Large intestine (tissue), 3 donors: ENCODE measurements around the gene IGF1R. TPM values are rescaled to one million over a fixed set of nuclear protein-coding genes. Genes with fewer than 3 reads are reported as not detected.

ENCODE experiments used
- DNase-seq, 2 donors: peaks; one replicate each; pipeline versions ENCODE4 v3.0.0 to v3.0.0-alpha.2; 2013
- H3K27ac ChIP-seq: one replicate; pipeline ENCODE4 v1.5.1; 2013; ENCODE audit warnings: low read length
- H3K27me3 ChIP-seq: 2 replicates; pipeline ENCODE4 v1.6.1; 2013; ENCODE audit warnings: low read length; ENCODE audit not compliant: control insufficient read depth, insufficient read depth
- H3K36me3 ChIP-seq: 2 replicates; pipeline ENCODE4 v1.6.1; 2013; ENCODE audit warnings: low read length; ENCODE audit not compliant: control insufficient read depth, insufficient read depth
- H3K4me1 ChIP-seq: one replicate; pipeline ENCODE4 v1.6.1; 2013; ENCODE audit warnings: low read length; ENCODE audit not compliant: control insufficient read depth, insufficient read depth
- H3K4me3 ChIP-seq: one replicate; pipeline ENCODE4 v1.5.1; 2013; ENCODE audit warnings: low read length
- H3K9me3 ChIP-seq: one replicate; pipeline ENCODE4 v1.6.1; 2013; ENCODE audit warnings: mild to moderate bottlenecking, low read depth, low read length, moderate library complexity; ENCODE audit not compliant: control insufficient read depth
- WGBS: methylation state at CpG from one replicate; pipeline ENCODE4 v1.1.5; 2013; ENCODE audit warnings: low lambda C conversion rate; ENCODE audit not compliant: insufficient coverage; 5-methylcytosine and 5-hydroxymethylcytosine counted together
- polyA plus RNA-seq: library from polyadenylated mRNA; unstranded; fragments of 120-200 nt; gene quantifications from one replicate; pipeline ENCODE4 v1.2.1, GENCODE V29; 2013

Gene IGF1R
- polyA plus RNA-seq, 1 donor = 22.5 TPM

- DNase-seq = no peak
- no peaks in the 10 kb centered on the region for H3K27me3 ChIP-seq
- no peak overlapping the region for H3K4me3 ChIP-seq
- H3K27ac ChIP-seq = no peak overlapping the region
- H3K4me1 ChIP-seq = no peaks in the 10 kb centered on the region
- no peaks in the 10 kb centered on the region for H3K36me3 ChIP-seq
- WGBS = no CpG with 5 or more reads among the region's 4 CpGs
- H3K9me3 ChIP-seq = no peaks in the 10 kb centered on the region
Observed at GRCh38 chr15:98842973-98843285, 194.6 kb downstream of the IGF1R start.

DNA sequence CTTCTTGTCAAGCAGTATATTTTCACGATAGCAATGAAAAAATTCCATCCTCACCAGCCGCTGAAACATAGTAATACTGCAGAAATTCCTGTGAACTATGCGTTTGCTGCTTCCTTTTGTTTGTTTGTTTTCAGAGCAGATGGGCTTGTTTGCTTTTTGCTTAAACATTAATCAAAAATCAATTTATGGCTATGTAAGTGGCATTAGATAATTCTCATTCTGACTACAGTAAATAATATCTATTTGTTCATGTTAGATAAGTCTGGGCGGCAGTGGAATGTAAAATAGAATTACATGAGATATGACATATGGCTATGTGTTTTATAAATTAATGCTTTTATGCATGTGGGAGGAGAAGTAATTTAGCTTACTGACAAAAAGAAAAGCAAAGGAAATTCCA, 195.5 kb downstream of the IGF1R start:
- Histone ChIP-seq H3K4me3 (no peak overlapping the region), H3K36me3 (no peaks in the 10 kb centered on the region), H3K4me1 (no peaks in the 10 kb centered on the region), H3K9me3 (no peaks in the 10 kb centered on the region), H3K27ac (no peak overlapping the region), H3K27me3 (no peaks in the 10 kb centered on the region)
- WGBS = 27% methylated on average over 2 of the region's 4 CpGs
- DNase-seq = peak in 1 of 2 donors; percentile 28

DNA sequence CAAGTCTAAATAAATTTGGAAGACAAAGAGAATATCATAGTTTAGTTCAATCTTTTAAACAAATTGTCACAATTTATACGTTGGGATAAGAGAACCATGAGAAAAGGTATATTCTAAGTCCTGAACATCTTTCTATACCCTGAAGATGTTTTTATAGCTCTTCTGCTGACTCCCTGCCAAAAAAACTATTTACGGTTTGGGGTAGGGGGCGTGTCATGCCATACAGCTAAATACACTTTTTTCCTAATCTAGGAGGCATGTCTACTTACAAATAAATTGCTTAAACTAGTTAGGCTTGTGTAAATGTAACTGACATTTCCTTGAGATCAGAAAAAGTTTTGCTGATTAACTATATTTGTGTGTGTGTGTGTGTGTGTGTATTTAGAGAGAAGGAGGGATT, 195.9 kb downstream of the IGF1R start:
- DNase-seq = no peak

DNA sequence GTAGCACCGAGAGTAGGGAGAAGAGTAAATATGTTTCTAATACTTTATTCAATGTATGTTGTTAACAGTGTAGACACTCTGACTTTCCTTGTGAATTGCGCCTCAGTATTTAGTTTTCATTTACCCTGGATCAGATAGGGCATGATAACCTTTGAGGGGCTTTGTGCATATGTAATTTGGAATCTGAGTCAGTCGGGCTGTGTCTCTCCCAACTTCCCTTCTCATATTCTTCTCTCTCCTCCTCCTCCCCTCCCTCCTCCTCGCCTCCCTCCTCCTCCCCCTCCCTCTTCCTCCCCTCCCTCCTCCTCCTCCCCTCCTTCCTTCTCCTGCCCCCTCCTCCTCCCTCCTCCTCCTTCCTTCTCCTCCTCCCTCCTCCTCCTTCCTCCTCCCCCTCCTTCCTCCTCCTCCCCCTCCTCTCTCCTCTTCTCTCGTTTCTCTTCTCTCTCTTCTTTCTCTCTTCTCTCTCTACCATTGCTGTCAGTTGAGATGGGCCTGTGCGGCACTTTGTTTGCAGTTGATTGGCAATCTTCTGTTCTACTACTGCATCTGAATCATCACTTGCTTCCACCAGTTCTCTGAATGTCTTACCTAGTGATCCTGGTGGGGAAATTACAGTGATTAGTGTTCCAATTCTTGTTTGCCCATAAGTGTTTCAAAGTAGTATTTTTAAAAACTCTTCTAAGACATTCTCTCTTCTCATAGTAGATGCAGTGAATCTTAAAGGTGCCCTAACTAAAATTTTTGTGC, 197.0 kb downstream of the IGF1R start:
- Histone ChIP-seq H3K36me3 (no peaks in the 10 kb centered on the region), H3K27ac (no peak overlapping the region), H3K4me3 (no peak overlapping the region), H3K27me3 (no peaks in the 10 kb centered on the region), H3K4me1 (no peaks in the 10 kb centered on the region), H3K9me3 (no peaks in the 10 kb centered on the region)
- DNase-seq = no peak
- no CpG with 5 or more reads among the region's 6 CpGs for WGBS

More for the DNA sequence above, 195.9 kb downstream of the IGF1R start:
- no peaks in the 10 kb centered on the region for H3K36me3 ChIP-seq
- WGBS = no CpG with 5 or more reads among the region's 3 CpGs
- H3K27ac ChIP-seq = no peak overlapping the region
- H3K4me3 ChIP-seq = no peak overlapping the region
- H3K9me3 ChIP-seq = no peaks in the 10 kb centered on the region
- H3K4me1 ChIP-seq = no peaks in the 10 kb centered on the region
- no peaks in the 10 kb centered on the region for H3K27me3 ChIP-seq

DNA sequence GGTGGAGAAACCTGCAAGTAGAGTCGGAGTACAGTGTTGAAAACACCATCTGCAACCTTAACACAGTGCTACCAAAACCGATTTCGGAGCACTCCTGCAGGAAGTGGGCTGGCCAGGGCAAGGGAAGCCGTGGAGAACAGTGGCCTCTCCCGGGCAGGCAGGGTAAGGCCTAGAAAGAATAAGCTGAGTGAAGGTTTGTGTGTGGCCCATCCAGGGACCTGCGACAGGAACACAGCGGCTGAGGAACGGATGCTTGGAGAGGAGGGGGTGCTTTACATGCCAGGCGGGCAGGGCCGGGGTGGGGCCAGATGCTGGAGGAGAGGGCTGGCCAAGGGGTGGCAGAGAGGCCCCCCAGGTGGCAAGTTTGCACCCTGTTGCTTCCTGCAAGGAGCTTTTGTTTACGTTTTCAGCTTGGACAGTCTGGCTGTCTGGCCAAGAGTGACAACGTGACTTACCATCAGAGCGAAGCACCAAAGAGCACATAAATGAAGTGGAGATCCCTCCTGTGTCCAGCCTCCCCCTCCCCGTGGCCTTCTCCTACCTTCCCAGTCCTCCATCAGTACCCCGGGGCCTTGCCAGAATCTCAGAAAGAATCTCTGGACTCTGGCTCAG, 202.7 kb downstream of the IGF1R start:
- H3K4me3 ChIP-seq = no peak overlapping the region
- peak; percentile 52 to 63 for DNase-seq
- H3K9me3 ChIP-seq = no peaks in the 10 kb centered on the region
- peak overlapping the region; percentile 21 for H3K27ac ChIP-seq
- H3K27me3 ChIP-seq = no peaks in the 10 kb centered on the region
- no CpG with 5 or more reads among the region's 15 CpGs for WGBS
- no peaks in the 10 kb centered on the region for H3K36me3 ChIP-seq
- peaks cover 19% of the 10 kb centered on the region for H3K4me1 ChIP-seq

DNA sequence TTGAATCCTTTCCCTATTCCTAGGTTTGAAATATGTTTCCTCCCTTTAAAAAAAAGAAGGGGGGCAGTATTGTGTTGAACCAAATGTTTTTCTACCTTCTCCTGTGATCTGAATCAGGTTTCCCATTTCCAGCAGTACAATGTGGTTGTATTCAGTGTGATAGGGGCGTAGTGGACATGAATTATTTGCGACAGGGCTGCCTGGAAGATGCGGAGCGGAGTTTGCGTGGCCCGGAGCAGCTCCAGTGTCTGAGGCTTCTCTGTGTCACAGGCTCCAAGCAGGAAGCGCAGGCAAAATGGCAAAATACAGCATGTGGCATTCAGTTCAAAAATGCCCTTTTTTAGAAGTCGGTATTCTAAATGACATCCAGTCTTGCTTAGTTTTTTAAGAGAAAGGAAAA, 204.8 kb downstream of the IGF1R start:
- Histone ChIP-seq H3K4me1 (peaks cover 19% of the 10 kb centered on the region), H3K4me3 (peak overlapping the region; percentile 68), H3K27ac (peak overlapping the region; percentile 85), H3K36me3 (no peaks in the 10 kb centered on the region), H3K9me3 (no peaks in the 10 kb centered on the region), H3K27me3 (no peaks in the 10 kb centered on the region)
- DNase-seq = peak; percentile 87 to 91
- WGBS = 0% methylated on average over 1 of the region's 8 CpGs

DNA sequence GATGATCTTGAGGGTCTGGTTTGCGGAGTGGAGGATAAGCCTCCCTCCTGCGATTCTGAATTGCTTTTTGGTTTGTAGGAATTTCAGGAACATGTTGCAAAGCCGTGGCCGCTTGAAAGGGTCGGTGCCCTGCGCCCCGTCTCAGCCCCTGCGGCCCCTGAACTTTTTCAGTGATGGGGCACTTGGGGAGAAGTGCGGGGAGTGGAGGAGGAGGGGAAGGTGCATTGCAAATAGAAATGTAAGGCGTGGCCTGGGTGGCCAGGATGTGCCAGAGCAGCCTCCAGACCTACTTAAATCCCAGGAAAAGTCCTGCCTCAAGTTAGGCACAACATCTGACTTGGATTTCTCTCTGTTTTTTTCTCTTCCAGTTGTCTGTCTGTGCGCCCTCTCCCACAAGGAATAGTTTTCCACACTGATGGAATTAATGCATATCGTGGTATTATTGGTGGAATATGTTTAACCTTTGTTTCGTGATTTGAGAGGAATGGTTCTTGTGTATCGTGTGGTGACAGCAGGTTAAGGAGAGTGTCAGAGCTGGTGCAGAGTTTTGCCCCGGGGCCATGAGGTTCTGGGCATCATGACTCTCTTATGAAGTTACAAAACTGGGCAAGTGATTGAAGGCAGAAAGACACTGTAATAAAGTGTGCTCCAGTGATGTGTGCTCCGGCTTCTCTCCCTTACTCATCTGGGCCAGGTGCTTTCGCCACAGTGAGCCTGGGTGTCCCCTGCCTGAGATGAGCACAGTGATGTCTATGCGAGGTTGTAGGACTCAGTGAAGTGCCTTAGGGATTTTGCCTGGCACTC, 205.5 kb downstream of the IGF1R start:
- DNase-seq = no peak
- peaks cover 19% of the 10 kb centered on the region for H3K4me1 ChIP-seq

GRCh38 chr15:98854496-98854895, 206.2 kb downstream of the IGF1R start:
- Histone ChIP-seq H3K4me3 (no peak overlapping the region), H3K27ac (no peak overlapping the region), H3K4me1 (peaks cover 19% of the 10 kb centered on the region), H3K27me3 (no peaks in the 10 kb centered on the region), H3K9me3 (no peaks in the 10 kb centered on the region), H3K36me3 (no peaks in the 10 kb centered on the region)
- no CpG with 5 or more reads among the region's 7 CpGs for WGBS
- no peak for DNase-seq

More for the DNA sequence above, 205.5 kb downstream of the IGF1R start:
- no peaks in the 10 kb centered on the region for H3K36me3 ChIP-seq
- no CpG with 5 or more reads among the region's 18 CpGs for WGBS
- H3K27ac ChIP-seq = peak overlapping the region; percentile 85
- no peaks in the 10 kb centered on the region for H3K27me3 ChIP-seq
- H3K4me3 ChIP-seq = peak overlapping the region; percentile 16
- H3K9me3 ChIP-seq = no peaks in the 10 kb centered on the region

DNA sequence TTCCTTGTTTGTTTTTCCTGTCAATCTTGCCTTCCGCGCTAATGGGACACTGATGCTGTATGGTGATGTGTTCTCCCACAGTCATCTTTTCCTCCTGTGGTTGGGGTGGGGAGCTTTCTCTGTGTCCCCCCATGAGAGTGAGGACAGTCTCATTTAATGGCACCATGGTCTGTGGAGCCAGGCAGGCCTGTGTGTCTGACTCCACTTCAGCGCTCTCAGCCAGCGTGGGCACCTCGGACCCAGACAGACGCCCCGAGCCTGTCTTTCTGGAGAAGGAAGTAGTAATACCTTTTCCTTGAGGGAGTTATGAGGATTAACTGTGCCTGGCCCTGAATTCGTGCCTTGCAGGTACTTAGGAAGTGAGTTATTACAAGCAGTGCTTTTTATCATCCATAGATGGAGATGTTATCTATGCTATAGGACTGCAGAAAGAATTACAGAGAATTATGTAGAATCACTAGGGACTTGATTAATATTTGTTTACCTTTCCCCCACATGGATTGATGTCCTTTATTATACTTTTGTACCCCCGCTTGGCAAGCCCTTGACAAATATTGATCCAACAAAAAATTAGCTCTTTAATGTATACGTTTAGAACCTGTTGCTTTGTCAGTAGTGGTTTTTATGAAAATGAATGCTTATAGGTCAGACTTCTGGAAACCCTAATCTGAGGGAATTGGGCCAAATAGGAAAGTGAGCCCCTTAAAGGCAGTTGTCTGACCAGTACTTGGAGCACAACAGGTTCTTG, 206.9 kb downstream of the IGF1R start:
- Histone ChIP-seq H3K9me3 (no peaks in the 10 kb centered on the region), H3K4me3 (no peak overlapping the region), H3K4me1 (peaks cover 19% of the 10 kb centered on the region), H3K36me3 (no peaks in the 10 kb centered on the region), H3K27me3 (no peaks in the 10 kb centered on the region), H3K27ac (no peak overlapping the region)
- DNase-seq = no peak
- WGBS = no CpG with 5 or more reads among the region's 10 CpGs
